Hepatocyte (in vitro differentiated cells): ENCODE results near the gene DSCAM. TPM values are rescaled to one million over a fixed set of nuclear protein-coding genes. Genes with fewer than 3 reads are reported as not detected.

ENCODE experiments used
- DNase-seq: peaks from one replicate; pipeline ENCODE4 v3.0.0-alpha.2; 2016; ENCODE audit warnings: low spot score
- H2AFZ ChIP-seq: fragments of 200-600 bp; sonication (generic); 2 replicates; pipeline ENCODE4 v1.6.0; 2016; ENCODE audit warnings: antibody characterized with exemption, mild to moderate bottlenecking
- H3K27ac ChIP-seq: fragments of 200-600 bp; sonication (generic); 2 replicates; pipeline ENCODE4 v1.5.1; 2016; ENCODE audit warnings: mild to moderate bottlenecking
- H3K27me3 ChIP-seq: fragments of 200-600 bp; sonication (generic); 2 replicates; pipeline ENCODE4 v1.6.1; 2016
- H3K36me3 ChIP-seq: fragments of 200-600 bp; sonication (generic); replicated peaks from 2 replicates; pipeline ENCODE4 v1.5.1; 2016; ENCODE audit warnings: low read depth; ENCODE audit not compliant: insufficient read depth
- H3K4me1 ChIP-seq: fragments of 200-600 bp; sonication (generic); 2 replicates; pipeline ENCODE4 v1.5.1; 2016; ENCODE audit warnings: mild to moderate bottlenecking, moderate library complexity; ENCODE audit not compliant: insufficient read depth
- H3K4me2 ChIP-seq: fragments of 200-600 bp; sonication (generic); 2 replicates; pipeline ENCODE4 v1.6.0; 2016
- H3K4me3 ChIP-seq: fragments of 200-600 bp; sonication (generic); 2 replicates; pipeline ENCODE4 v1.5.1; 2016; ENCODE audit warnings: mild to moderate bottlenecking
- H3K79me2 ChIP-seq: fragments of 200-600 bp; sonication (generic); 2 replicates; pipeline ENCODE4 v1.6.0; 2017; ENCODE audit warnings: mild to moderate bottlenecking
- H3K9me2 ChIP-seq: fragments of 200-600 bp; sonication (generic); replicated peaks from 2 replicates; pipeline ENCODE4 v1.6.0; 2017; ENCODE audit warnings: mild to moderate bottlenecking; ENCODE audit not compliant: insufficient read depth
- H3K9me3 ChIP-seq: fragments of 200-600 bp; sonication (generic); 2 replicates; pipeline ENCODE4 v1.5.1; 2016; ENCODE audit warnings: low read depth, mild to moderate bottlenecking
- H4K20me1 ChIP-seq: fragments of 200-600 bp; sonication (generic); 2 replicates; pipeline ENCODE4 v1.6.0; 2016; ENCODE audit warnings: mild to moderate bottlenecking; ENCODE audit not compliant: insufficient read depth, poor library complexity, severe bottlenecking
- CTCF ChIP-seq: fragments of 200-600 bp; sonication (generic); IDR thresholded peaks from 2 replicates; pipeline ENCODE4 v1.5.1; 2016; ENCODE audit warnings: antibody characterized with exemption, mild to moderate bottlenecking; ENCODE audit not compliant: poor library complexity
- EZH2 ChIP-seq: fragments of 200-600 bp; sonication (generic); IDR thresholded peaks from 2 replicates; pipeline ENCODE4 v1.6.1; 2016; ENCODE audit warnings: antibody characterized with exemption, mild to moderate bottlenecking, borderline replicate concordance
- EZH2phosphoT487 ChIP-seq: fragments of 200-600 bp; sonication (generic); IDR thresholded peaks from one replicate; pipeline ENCODE4 v1.6.1; 2018; ENCODE audit warnings: antibody characterized with exemption, mild to moderate bottlenecking, low read depth, moderate library complexity; ENCODE audit not compliant: unreplicated experiment, severe bottlenecking
- WGBS: methylation state at CpG from one replicate; pipeline ENCODE4 v1.1.6; 2016; ENCODE audit warnings: low lambda C conversion rate; ENCODE audit errors: missing lambda C conversion rate; 5-methylcytosine and 5-hydroxymethylcytosine counted together
- polyA plus RNA-seq: library from polyadenylated mRNA; unstranded; fragments of >200 nt; fragmentation: Nextera tagmentation; extraction: Ambion mirVana; gene quantifications from 2 replicates; pipeline ENCODE4 v1.2.1, GENCODE V29; 2016
- total RNA-seq: library from RNA; depleted of rRNA; stranded (reverse); fragments of >200 nt; gene quantifications from 2 replicates; pipeline ENCODE4 v1.2.3, GENCODE V29; 2014

DSCAM gene
- total and polyA plus RNA-seq, 2 experiments from 2014 or later, result 0.33 TPM; not detected in 1

DNA sequence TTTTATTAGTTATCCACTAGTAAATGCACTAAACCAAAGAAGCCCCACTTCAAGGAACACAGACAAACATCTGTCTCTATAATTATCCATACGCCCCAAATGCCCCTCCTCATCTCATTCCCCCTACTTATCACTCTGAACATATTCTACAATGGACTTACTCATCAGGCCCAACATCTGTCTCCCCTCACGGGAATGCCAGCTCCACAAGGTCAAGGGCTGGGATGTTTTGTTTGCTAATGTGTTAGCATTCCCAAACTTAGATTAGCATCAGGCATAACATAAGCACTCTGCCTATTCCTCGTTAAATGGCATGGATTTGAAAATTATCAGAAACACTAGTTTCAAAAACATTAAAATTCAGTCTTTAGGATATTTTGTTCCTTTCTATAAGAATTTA, 279.5 kb downstream of the DSCAM start:
- Histone ChIP-seq H3K9me3 (no peaks in the 10 kb centered on the region), H3K36me3 (no peaks in the 10 kb centered on the region), H3K9me2 (no peaks in the 10 kb centered on the region), H3K79me2 (no peaks in the 10 kb centered on the region), H3K27me3 (no peaks in the 10 kb centered on the region), H3K4me2 (no peak overlapping the region), H2AFZ (no peak overlapping the region), H3K27ac (no peak overlapping the region), H4K20me1 (no peaks in the 10 kb centered on the region), H3K4me3 (no peak overlapping the region), H3K4me1 (peaks cover 8% of the 10 kb centered on the region)
- WGBS, result 60% methylated on average over 3 of the region's 3 CpGs
- no peak for DNase-seq
- no peak for TF ChIP-seq CTCF
- TF ChIP-seq EZH2phosphoT487, result no peak
- TF ChIP-seq EZH2, result no peak

DNA sequence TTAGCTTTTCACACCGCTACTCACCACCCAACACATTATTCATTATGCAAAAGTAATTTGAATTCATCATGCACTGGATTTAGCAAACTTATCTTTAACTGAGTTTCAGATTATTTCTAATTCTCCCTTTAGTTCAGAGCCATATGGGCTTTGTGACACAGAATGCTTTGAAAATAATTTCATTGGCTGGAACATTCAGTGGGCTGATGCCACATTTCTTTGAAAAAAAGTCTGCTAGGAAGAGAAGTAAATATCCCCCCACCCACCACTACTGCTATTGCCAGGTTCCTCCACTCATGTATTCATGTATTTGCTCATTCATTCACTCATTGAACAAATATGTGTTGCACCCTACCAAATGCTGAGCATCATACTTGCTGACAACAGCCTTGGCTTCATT, 280.5 kb downstream of the DSCAM start:
- no peak for DNase-seq

DNA sequence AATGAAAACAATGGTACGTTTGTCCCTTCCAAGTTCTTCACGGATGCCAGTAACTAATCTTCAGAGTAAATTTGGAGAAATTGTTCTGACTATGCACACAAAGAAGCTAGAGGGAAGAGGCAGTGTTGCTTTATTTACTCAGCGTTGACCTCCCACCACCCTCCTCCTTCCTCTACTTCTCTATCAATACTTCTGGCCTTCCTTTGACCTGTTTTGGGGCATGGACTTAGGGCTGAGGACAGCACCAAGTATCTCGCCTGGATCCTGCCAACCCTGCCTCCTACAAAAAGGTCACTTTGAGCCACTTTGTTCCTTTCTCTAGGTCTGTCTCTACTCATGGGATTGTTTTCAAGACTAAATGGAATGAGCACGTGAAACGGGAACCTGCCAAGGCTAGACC, 282.6 kb downstream of the DSCAM start:
- Histone ChIP-seq H3K79me2 (no peaks in the 10 kb centered on the region), H3K27me3 (no peaks in the 10 kb centered on the region), H3K4me1 (peaks cover 7% of the 10 kb centered on the region), H3K36me3 (no peaks in the 10 kb centered on the region), H4K20me1 (no peaks in the 10 kb centered on the region), H3K9me2 (no peaks in the 10 kb centered on the region), H3K4me3 (no peak overlapping the region), H3K9me3 (no peaks in the 10 kb centered on the region), H3K4me2 (no peak overlapping the region), H2AFZ (no peak overlapping the region), H3K27ac (peak overlapping the region; percentile 30)
- 78% methylated on average over 6 of the region's 6 CpGs for WGBS
- TF ChIP-seq EZH2phosphoT487 (no peak), CTCF (no peak), EZH2 (no peak)
- DNase-seq, result no peak

More for the DNA sequence above, 280.5 kb downstream of the DSCAM start:
- H3K36me3 ChIP-seq, result no peaks in the 10 kb centered on the region
- 85% methylated on average over 1 of the region's 1 CpG for WGBS
- peaks cover 8% of the 10 kb centered on the region for H3K4me1 ChIP-seq
- H3K4me3 ChIP-seq, result no peak overlapping the region
- no peaks in the 10 kb centered on the region for H3K79me2 ChIP-seq
- H4K20me1 ChIP-seq, result no peaks in the 10 kb centered on the region
- H3K4me2 ChIP-seq, result no peak overlapping the region
- no peaks in the 10 kb centered on the region for H3K27me3 ChIP-seq
- TF ChIP-seq EZH2phosphoT487, result no peak
- no peak for TF ChIP-seq CTCF
- TF ChIP-seq EZH2, result no peak
- H3K9me2 ChIP-seq, result no peaks in the 10 kb centered on the region
- H3K9me3 ChIP-seq, result no peaks in the 10 kb centered on the region
- H2AFZ ChIP-seq, result no peak overlapping the region
- no peak overlapping the region for H3K27ac ChIP-seq

DNA sequence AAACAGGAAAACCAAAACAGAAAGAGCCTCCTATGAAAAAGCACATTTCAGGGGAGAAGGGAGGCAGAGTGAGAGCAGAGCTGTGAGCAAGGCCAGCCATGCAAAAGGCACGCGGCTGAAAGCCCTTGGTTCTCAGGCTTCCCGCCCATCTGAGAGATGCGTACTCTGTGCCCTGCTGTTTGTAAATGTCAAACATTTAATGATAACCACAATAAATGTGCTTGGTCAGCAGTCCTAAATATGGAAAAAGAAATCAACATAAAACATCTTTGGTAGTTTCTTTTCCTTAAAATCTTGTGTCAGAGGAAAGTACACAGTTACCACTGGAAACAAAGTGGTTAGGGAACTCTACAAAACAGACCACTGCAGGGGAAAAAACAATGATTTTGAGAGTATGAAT, 283.1 kb downstream of the DSCAM start:
- H3K27ac ChIP-seq, result peak overlapping the region; percentile 30
- TF ChIP-seq EZH2 (no peak), CTCF (no peak), EZH2phosphoT487 (no peak)
- H4K20me1 ChIP-seq, result no peaks in the 10 kb centered on the region
- no peaks in the 10 kb centered on the region for H3K79me2 ChIP-seq
- H3K36me3 ChIP-seq, result no peaks in the 10 kb centered on the region
- WGBS, result 59% methylated on average over 4 of the region's 4 CpGs
- no peak overlapping the region for H3K4me2 ChIP-seq
- no peak overlapping the region for H3K4me3 ChIP-seq
- no peaks in the 10 kb centered on the region for H3K9me3 ChIP-seq
- no peaks in the 10 kb centered on the region for H3K27me3 ChIP-seq
- H2AFZ ChIP-seq, result no peak overlapping the region
- peaks cover 3% of the 10 kb centered on the region for H3K4me1 ChIP-seq
- DNase-seq, result peak; percentile 46
- no peaks in the 10 kb centered on the region for H3K9me2 ChIP-seq
